ENCODE measurements around the gene ZSCAN25.
"Not testable (repeated sequence)": the region's sequence is repeated elsewhere in the genome, so short reads cannot be mapped to it uniquely, and the experiment has no call there.

ZSCAN25 gene

GRCh38 chr7:99617192-99617781, 541 bp downstream of the ZSCAN25 start:
- no peak for DNase-seq (ENCODE audit: low read depth)

GRCh38 chr7:99618726-99619125, 2.0 kb downstream of the ZSCAN25 start:
- DNase-seq (ENCODE audit: low read depth): peak; percentile 63

DNA sequence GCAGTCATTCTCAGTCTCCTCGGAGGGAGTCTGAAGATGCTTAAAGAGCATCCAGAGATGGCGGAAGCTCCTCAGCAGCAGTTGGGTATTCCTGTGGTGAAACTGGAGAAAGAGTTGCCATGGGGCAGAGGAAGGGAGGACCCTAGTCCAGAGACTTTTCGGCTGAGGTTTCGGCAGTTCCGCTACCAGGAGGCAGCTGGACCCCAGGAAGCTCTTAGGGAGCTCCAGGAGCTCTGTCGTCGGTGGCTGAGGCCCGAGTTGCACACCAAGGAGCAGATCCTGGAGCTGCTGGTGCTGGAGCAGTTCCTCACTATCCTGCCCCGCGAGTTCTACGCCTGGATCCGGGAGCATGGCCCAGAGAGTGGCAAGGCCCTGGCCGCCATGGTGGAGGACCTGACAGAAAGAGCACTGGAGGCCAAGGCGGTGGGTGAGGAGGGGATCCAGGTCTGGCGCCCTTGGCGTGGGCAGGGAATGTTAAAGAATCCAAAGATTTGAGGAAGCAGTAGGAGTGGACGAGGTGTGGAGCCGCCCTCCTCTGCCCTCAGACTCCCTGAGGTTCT, 2.9 kb downstream of the ZSCAN25 start:
- no peak for DNase-seq (ENCODE audit: low read depth)

DNA sequence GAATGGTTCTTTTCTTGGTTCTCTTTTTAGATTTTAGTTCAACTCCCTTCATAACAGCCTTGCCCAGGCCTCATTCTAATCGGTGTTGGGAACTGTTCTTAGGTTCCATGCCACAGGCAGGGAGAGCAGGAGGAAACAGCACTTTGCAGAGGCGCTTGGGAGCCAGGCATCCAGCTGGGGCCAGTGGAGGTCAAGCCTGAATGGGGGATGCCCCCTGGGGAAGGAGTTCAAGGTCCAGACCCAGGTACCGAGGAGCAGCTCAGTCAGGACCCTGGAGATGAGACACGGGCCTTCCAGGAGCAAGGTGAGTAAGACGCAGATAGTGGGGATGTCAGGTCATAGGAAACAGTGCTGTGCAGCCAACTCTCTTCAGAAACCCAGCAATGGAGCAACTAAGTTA, 4.5 kb downstream of the ZSCAN25 start:
- no peak for DNase-seq (ENCODE audit: low read depth)

DNA sequence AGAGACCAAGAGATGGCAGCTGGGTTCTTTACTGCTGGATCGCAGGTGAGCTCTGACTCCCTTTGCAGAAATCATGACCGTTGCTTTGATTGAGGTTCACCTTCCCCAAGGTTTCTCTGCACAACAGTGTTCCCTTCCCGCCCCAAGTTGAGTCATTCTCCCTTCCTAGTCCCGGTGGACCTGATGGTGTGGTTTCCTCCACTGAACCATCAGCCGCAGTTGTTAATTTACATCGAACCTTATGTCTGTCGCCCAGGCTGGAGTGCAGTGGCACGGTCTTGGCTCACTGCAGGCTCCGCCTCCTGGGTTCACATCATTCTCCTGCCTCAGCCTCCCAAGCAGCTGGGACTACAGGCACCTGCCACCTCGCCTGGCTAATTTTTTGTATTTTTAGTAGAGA, 5.8 kb downstream of the ZSCAN25 start:
- DNase-seq (ENCODE audit: low read depth): no peak

- DNase-seq (ENCODE audit: low read depth): no peak
Observed at GRCh38 chr7:99623091-99623693, 6.4 kb downstream of the ZSCAN25 start.

- no peak for DNase-seq (ENCODE audit: low read depth)
Observed at GRCh38 chr7:99623702-99624447, 7.1 kb downstream of the ZSCAN25 start.

- DNase-seq (ENCODE audit: low read depth): no peak
Observed at GRCh38 chr7:99624484-99624883, 7.7 kb downstream of the ZSCAN25 start.

GRCh38 chr7:99625321-99625720, 8.6 kb downstream of the ZSCAN25 start:
- no peak for DNase-seq (ENCODE audit: low read depth)

DNA sequence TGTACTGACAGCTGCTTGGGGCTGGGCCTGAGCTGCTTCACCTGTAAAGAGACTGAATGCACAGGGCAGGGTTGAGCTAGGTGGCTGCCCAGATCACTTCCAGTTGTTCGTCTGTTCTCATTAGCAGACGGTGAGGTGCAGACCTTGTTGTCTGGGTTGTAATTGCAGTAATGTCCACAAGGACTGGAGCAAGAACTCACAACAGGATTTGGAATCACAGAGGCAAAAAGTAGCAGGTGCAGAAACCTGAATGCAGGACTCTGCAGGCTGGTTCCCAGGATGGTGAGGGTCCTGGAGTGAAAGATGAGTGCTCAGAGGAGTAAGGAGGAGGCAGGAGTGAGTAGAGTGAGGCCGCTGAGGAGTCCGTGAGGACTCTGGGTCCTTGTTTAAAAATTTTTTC, 9.2 kb downstream of the ZSCAN25 start:
- DNase-seq (ENCODE audit: low read depth): no peak

DNA sequence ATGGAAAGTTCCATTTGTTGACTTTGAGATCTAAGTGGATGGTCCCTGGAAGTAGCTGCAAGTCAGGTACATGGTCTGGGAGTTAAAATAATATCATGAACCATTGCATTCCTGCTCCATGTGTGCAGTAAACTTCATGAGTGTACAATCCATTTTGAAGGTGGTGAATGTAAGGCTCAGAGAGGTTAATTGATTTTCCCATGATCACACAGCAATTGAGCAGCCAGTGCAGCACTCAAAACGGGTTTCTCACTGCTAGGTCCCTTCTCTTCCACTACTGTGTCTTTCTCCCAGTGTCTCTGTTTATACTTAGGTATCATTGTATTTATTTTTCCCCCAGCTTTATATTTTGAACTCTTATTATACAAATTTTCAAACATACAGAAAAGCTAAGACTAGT, 9.9 kb downstream of the ZSCAN25 start:
- DNase-seq (ENCODE audit: low read depth): no peak

GRCh38 chr7:99627513-99627912, 10.8 kb downstream of the ZSCAN25 start:
- no peak for DNase-seq (ENCODE audit: low read depth)

DNA sequence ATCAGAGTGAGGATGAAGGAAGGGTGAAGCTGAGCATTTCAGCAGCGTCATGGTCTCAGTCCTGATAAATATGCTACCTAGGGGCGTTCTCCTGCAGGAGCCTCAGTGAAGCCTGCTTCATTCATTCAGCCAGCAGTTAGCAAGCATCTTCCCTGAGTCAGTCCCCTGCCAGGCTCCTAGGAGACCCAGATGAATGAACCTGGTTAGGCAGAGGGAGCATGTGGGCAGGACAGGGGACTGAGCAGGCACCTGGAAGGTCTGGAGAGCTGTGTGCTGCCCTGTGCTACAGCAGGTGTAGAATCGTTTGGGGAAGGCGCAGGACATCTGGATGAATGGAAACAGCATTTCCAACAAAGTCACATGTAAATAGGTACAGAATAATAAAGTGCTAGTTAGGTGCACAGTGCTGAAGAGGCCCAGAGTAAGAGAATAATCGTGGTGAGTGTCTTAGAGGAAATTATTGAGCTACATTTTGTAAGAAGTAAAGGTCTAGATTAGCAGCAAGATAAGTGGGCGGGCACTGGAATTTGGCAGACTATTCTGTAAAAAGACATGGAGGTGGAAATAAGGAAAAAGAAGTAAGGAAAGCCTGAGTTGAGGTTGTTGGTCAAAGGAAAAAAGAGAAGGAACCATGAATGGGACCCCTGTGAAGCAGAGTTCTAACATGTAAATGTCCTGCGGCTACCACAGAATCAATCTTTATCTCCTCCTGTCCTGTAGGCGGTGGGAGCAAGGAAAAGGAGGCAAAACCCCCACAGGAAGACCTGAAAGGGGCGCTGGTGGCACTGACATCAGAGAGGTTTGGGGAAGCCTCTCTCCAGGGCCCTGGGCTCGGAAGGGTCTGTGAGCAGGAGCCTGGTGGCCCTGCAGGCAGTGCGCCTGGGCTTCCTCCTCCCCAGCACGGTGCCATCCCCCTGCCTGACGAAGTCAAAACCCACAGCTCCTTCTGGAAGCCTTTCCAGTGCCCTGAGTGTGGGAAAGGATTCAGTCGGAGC, 12.0 kb downstream of the ZSCAN25 start:
- DNase-seq (ENCODE audit: low read depth): no peak

DNA sequence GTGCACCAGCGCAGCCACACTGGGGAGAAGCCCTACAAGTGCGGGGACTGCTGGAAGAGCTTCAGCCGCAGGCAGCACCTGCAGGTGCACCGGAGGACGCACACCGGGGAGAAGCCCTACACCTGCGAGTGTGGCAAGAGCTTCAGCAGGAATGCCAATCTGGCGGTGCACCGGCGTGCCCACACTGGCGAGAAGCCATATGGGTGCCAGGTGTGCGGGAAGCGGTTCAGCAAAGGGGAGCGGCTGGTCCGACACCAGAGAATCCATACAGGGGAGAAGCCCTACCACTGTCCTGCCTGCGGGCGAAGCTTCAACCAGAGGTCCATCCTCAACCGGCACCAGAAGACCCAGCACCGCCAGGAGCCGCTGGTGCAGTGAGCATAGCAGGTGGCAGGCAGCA, 12.9 kb downstream of the ZSCAN25 start:
- no peak for DNase-seq (ENCODE audit: low read depth)

DNA sequence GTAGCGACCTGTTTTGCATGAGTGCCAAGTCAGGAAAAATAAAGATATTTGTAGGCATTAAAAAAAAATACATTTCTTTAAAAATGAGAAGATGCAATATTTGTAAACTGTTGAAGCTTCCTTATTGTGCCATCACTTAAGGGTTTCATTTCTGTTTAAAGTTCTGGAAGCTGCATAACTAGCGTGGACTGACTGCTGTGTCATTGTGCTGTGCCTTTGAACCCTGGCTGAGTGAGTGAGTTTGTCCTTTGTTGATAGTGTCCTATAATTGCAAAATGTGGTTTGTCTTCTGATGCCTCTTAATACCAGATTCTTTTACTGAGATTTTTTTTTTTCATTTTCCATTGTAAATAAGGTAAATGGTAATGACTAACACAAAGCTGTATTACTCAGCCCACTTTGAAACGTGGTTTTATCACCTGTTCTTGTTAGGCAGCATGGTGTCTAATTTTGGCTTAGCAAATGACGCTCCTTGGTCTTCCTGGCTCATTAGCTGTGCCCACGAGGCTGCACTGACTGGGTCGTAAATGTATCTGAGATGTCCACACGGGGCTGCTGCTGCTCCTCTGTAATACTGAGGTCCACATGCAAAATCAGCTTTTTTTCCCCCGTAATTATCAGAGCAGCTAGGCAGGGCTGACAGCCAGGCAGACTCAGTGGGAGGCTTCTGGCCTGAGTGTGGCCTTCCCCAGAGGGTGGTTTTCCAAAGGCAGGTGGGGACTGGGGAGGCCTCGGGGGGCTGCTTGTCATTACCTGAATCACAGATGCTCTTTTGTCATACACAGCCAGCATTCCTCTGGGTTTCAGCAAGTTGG, 14.8 kb downstream of the ZSCAN25 start:
- no peak for DNase-seq (ENCODE audit: low read depth)

DNA sequence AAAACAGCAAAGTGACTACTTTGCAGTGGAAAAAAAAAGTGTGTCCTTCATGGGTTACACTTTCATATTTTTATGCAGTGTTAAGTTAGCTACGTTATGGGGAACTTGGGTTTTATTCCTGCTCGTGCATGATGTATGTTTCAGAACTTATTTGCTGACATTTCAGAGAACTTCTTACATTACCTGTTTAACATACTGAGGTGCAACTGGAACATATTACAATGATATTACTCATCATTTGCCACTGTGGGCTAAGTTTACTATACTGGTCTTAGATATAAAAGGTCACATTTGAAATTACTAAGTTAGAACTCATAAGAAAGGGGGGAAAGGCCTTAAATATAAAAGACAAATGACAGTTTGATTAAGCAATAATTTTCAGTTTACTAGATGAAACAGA, 20.7 kb downstream of the ZSCAN25 start:
- not testable (repeated sequence) for DNase-seq (ENCODE audit: low read depth)

GRCh38 chr7:99638731-99639130, 22.0 kb downstream of the ZSCAN25 start:
- DNase-seq (ENCODE audit: low read depth): no peak

DNA sequence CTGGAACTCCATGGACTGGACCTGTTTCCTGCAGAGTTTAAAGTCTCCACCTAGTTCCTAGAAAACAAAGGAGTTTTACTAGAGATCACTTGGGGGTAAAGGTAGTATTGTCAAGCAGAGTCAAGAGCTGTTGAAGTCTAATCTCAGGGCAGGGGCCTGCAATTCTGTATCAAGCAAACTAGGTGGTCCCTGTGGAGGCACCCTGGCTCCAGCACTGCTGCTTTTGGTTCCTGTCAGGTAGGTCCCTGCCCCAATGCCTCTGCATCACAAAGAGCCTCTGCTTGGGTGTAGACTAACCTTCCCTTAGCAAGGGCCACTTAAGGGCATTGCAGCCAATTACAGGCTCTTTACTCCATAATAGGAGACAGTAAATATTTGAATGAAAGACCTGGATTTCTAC, 22.5 kb downstream of the ZSCAN25 start:
- no peak for DNase-seq (ENCODE audit: low read depth)

DNA sequence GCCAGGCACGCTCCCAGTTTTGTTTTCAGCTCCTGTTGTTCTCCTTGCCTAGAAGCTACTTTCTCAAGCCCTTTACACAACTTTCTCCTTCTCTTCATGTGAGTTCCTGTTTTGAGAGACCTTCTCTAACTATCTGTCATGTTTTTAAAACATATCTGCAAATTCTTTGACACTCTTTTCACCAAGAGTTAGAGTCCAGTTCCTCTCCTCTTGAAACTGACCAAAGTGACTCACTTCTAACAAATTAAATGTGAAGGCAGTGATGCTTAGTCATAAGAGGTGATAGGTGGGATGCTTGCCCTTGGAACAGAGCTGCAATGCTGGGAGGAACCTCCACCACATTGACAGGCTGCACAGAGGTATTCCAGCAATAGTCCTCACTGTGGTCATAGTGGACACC, 25.3 kb downstream of the ZSCAN25 start:
- DNase-seq (ENCODE audit: low read depth): no peak

DNA sequence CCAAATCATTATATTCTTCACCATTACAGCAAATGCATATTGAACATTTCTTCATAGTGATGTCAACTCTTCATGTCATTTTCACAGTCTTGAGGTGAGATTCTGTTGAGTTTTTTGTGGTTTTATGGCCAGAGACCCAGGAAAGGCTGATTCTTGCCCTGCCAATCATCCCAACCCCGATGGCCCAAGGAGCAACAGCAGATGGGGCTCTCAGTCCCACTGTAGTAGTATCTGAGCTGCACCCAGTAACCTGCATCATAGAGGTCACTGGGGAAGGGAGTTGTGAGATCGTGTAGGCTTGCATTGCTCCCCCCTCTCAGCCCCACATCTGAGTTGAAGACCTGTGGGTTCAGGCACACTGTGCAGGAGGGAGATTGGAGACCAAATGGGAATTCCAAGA, 26.7 kb downstream of the ZSCAN25 start:
- no peak for DNase-seq (ENCODE audit: low read depth)

GRCh38 chr7:99644431-99644830, 27.7 kb downstream of the ZSCAN25 start:
- DNase-seq (ENCODE audit: low read depth): no peak

Measured in fibroblast of gingiva (primary cell).